Measurements from ENCODE around the gene PROZ.

GRCh38 chr13:113164492-113164891 lies 6.0 kb downstream of the PROZ start:
- TF ChIP-seq CTCF (conservative IDR thresholded peaks at IDR 0.05) (no peak), ZFX (IDR thresholded peaks at IDR 0.05) (no peak)
